GM06990 (cell line): Measurements from ENCODE around the gene DTNB.
A peak's percentile ranks its signal among the peaks of the same experiment; 100 is the strongest.

Source experiments
- DNase-seq: peaks from one replicate; pipeline ENCODE4 v3.0.0-alpha.2; 2011; ENCODE audit not compliant: insufficient read length; ENCODE audit errors: extremely low read depth
- H3K27me3 ChIP-seq: replicated peaks from 2 replicates; pipeline ENCODE4 v1.6.0; 2011; ENCODE audit warnings: low read length; ENCODE audit not compliant: control insufficient read depth, insufficient read depth
- H3K36me3 ChIP-seq: 2 replicates; pipeline ENCODE4 v1.5.1; 2011; ENCODE audit warnings: low read length; ENCODE audit not compliant: control insufficient read depth, insufficient read depth
- H3K4me3 ChIP-seq: replicated peaks from 2 replicates; pipeline ENCODE4 v1.5.1; 2011; ENCODE audit warnings: low read depth, mild to moderate bottlenecking, control low read depth, low read length
- CTCF ChIP-seq: IDR thresholded peaks from 2 replicates; pipeline ENCODE4 v1.5.1; 2011; ENCODE audit warnings: low read length, control low read depth, mild to moderate bottlenecking, inconsistent platforms; ENCODE audit not compliant: insufficient read depth, poor library complexity, severe bottlenecking

Gene DTNB

GRCh38 chr2:25586726-25587144 is 86.6 kb downstream of the DTNB start:
- TF ChIP-seq CTCF: no peak
- DNase-seq: peak; percentile 72

GRCh38 chr2:25585189-25585588 is 88.2 kb downstream of the DTNB start:
- TF ChIP-seq CTCF: no peak
- Histone ChIP-seq H3K4me3 (no peak overlapping the region), H3K27me3 (no peaks in the 10 kb centered on the region), H3K36me3 (no peaks in the 10 kb centered on the region)
- DNase-seq: no peak

More at GRCh38 chr2:25586726-25587144, 86.6 kb downstream of the DTNB start:
- Histone ChIP-seq H3K36me3 (no peaks in the 10 kb centered on the region), H3K27me3 (no peaks in the 10 kb centered on the region), H3K4me3 (peak overlapping the region; percentile 28)

- Histone ChIP-seq H3K36me3 (no peaks in the 10 kb centered on the region), H3K4me3 (no peak overlapping the region), H3K27me3 (no peaks in the 10 kb centered on the region)
- DNase-seq: peak; percentile 26
- TF ChIP-seq CTCF: no peak
Observed at GRCh38 chr2:25582077-25582830, 91.1 kb downstream of the DTNB start.

GRCh38 chr2:25576596-25576995 is 96.8 kb downstream of the DTNB start:
- no peaks in the 10 kb centered on the region for H3K27me3 ChIP-seq
- no peaks in the 10 kb centered on the region for H3K36me3 ChIP-seq
- DNase-seq: no peak
- no peak overlapping the region for H3K4me3 ChIP-seq
- TF ChIP-seq CTCF: no peak

- no peak overlapping the region for H3K4me3 ChIP-seq
- no peaks in the 10 kb centered on the region for H3K36me3 ChIP-seq
- no peaks in the 10 kb centered on the region for H3K27me3 ChIP-seq
- TF ChIP-seq CTCF: no peak
- DNase-seq: no peak
Observed at GRCh38 chr2:25572638-25573037, 100.7 kb downstream of the DTNB start.
